OCI-LY3 (cell line): ENCODE results near the gene SULT1A2.
"Not testable (repeated sequence)": the region's sequence is repeated elsewhere in the genome, so short reads cannot be mapped to it uniquely, and the experiment has no call there.

Experiments
- H2AFZ ChIP-seq: fragments of 200-600, 300-600 bp; shearing (Covaris generic); 2 replicates; pipeline ENCODE4 v1.6.0; 2014; ENCODE audit warnings: antibody characterized with exemption, low read depth, low read length
- H3K27ac ChIP-seq: fragments of 200-600, 300-600 bp; sonication (generic); 2 replicates; pipeline ENCODE4 v1.5.1; 2014; ENCODE audit warnings: mild to moderate bottlenecking, low read length, moderate library complexity, mixed read lengths
- H3K27me3 ChIP-seq: fragments of 200-600, 300-600 bp; sonication (generic); 2 replicates; pipeline ENCODE4 v1.6.1; 2014; ENCODE audit warnings: low read depth, low read length, mixed read lengths
- H3K36me3 ChIP-seq: fragments of 200-600, 300-600 bp; sonication (generic); replicated peaks from 2 replicates; pipeline ENCODE3; 2014; ENCODE audit warnings: low read depth, low read length, mixed read lengths
- H3K4me1 ChIP-seq: fragments of 300-600, 200-600 bp; sonication (generic); 2 replicates; pipeline ENCODE4 v1.6.1; 2014; ENCODE audit warnings: low read length, mixed read lengths
- H3K4me2 ChIP-seq: fragments of 200-600, 300-600 bp; sonication (generic); 2 replicates; pipeline ENCODE4 v1.6.1; 2014; ENCODE audit warnings: low read length, mixed read lengths
- H3K4me3 ChIP-seq: fragments of 300-600, 200-600 bp; sonication (generic); 2 replicates; pipeline ENCODE4 v1.5.1; 2014; ENCODE audit warnings: antibody characterized with exemption, mild to moderate bottlenecking, low read length, moderate library complexity
- H3K79me2 ChIP-seq: fragments of 300-600, 200-600 bp; shearing (Covaris generic); 2 replicates; pipeline ENCODE4 v1.6.1; 2014; ENCODE audit warnings: mild to moderate bottlenecking, low read length, mixed read lengths
- H3K9ac ChIP-seq: fragments of 300-600, 200-600 bp; shearing (Covaris generic); 2 replicates; pipeline ENCODE4 v1.6.0; 2014; ENCODE audit warnings: mild to moderate bottlenecking, low read length, moderate library complexity
- H3K9me3 ChIP-seq: fragments of 200-600, 300-600 bp; shearing (Covaris generic); 2 replicates; pipeline ENCODE4 v1.6.1; 2014; ENCODE audit warnings: low read length, mixed read lengths; ENCODE audit not compliant: insufficient read depth
- H4K20me1 ChIP-seq: fragments of 200-600, 300-600 bp; sonication (generic); 2 replicates; pipeline ENCODE4 v1.6.1; 2016; ENCODE audit warnings: low read length, mixed read lengths; ENCODE audit not compliant: insufficient read depth
- CTCF ChIP-seq: fragments of 200-600, 300-600 bp; sonication (generic); IDR thresholded peaks from 2 replicates; pipeline ENCODE4 v1.5.1; 2014; ENCODE audit warnings: antibody characterized with exemption, low read length, low read depth
- EZH2phosphoT487 ChIP-seq: fragments of 200-600 bp; shearing (Covaris generic); IDR thresholded peaks from 2 replicates; pipeline ENCODE4 v1.6.1; 2018; ENCODE audit warnings: antibody characterized with exemption, mixed run types, low read depth

The SULT1A2 gene

GRCh38 chr16:28616636-28617035 lies 19.8 kb upstream of the SULT1A2 start:
- no peak overlapping the region for H2AFZ ChIP-seq
- H3K4me3 ChIP-seq, result no peak overlapping the region
- H3K9ac ChIP-seq, result no peak overlapping the region
- no peaks in the 10 kb centered on the region for H4K20me1 ChIP-seq
- no peak overlapping the region for H3K4me2 ChIP-seq
- no peaks in the 10 kb centered on the region for H3K27me3 ChIP-seq
- H3K27ac ChIP-seq, result no peak overlapping the region
- no peaks in the 10 kb centered on the region for H3K79me2 ChIP-seq
- TF ChIP-seq EZH2phosphoT487, result no peak
- no peak for TF ChIP-seq CTCF
- peaks cover 9% of the 10 kb centered on the region for H3K4me1 ChIP-seq
- H3K36me3 ChIP-seq, result no peaks in the 10 kb centered on the region
- no peaks in the 10 kb centered on the region for H3K9me3 ChIP-seq

- not testable (repeated sequence) for H3K9ac ChIP-seq, H3K4me1 ChIP-seq, H3K79me2 ChIP-seq
These were observed 19.4 kb upstream of the SULT1A2 start for GRCh38 chr16:28616224-28616577.

GRCh38 chr16:28615486-28616223 lies 18.8 kb upstream of the SULT1A2 start:
- not testable (repeated sequence) for H3K27ac ChIP-seq, H2AFZ ChIP-seq, H3K4me1 ChIP-seq, H3K4me3 ChIP-seq, H3K36me3 ChIP-seq, H3K9ac ChIP-seq, H3K27me3 ChIP-seq, H3K9me3 ChIP-seq, H3K4me2 ChIP-seq, H3K79me2 ChIP-seq, H4K20me1 ChIP-seq
- peak; percentile 41 for TF ChIP-seq CTCF

More at GRCh38 chr16:28616224-28616577, 19.4 kb upstream of the SULT1A2 start:
- H2AFZ ChIP-seq, H3K9me3 ChIP-seq, H3K4me3 ChIP-seq, H4K20me1 ChIP-seq, H3K36me3 ChIP-seq, H3K27me3 ChIP-seq, H3K27ac ChIP-seq, H3K4me2 ChIP-seq: not testable (repeated sequence)

- not testable (repeated sequence) for H3K4me3 ChIP-seq, H3K36me3 ChIP-seq, H3K4me1 ChIP-seq, H4K20me1 ChIP-seq, H3K27ac ChIP-seq, H2AFZ ChIP-seq, H3K9me3 ChIP-seq, H3K79me2 ChIP-seq, H3K27me3 ChIP-seq, H3K4me2 ChIP-seq, H3K9ac ChIP-seq
These were observed 17.7 kb upstream of the SULT1A2 start for GRCh38 chr16:28614561-28614960.

GRCh38 chr16:28613912-28614311 lies 17.1 kb upstream of the SULT1A2 start:
- H3K4me1 ChIP-seq, H2AFZ ChIP-seq, H3K4me3 ChIP-seq, H3K4me2 ChIP-seq, H3K27ac ChIP-seq, H3K9me3 ChIP-seq, H3K27me3 ChIP-seq, H3K79me2 ChIP-seq, H3K36me3 ChIP-seq, H3K9ac ChIP-seq, H4K20me1 ChIP-seq: not testable (repeated sequence)

- H3K4me2 ChIP-seq, H3K9ac ChIP-seq, H3K36me3 ChIP-seq, H3K27me3 ChIP-seq, H3K4me3 ChIP-seq, H3K79me2 ChIP-seq, H2AFZ ChIP-seq, H4K20me1 ChIP-seq, H3K4me1 ChIP-seq, H3K27ac ChIP-seq, H3K9me3 ChIP-seq: not testable (repeated sequence)
These were observed 15.8 kb upstream of the SULT1A2 start for GRCh38 chr16:28612359-28613280.
